Stimulated activated CD4-positive, alpha-beta T cell treated with anti-CD3 and anti-CD28 coated beads, Interleukin-15, amount 100 ng/mL, for 48 hours (primary cell): ENCODE measurements around the gene SCARB1.

Source experiments
- DNase-seq, 2 donors: peaks; one replicate each; pipeline ENCODE4 v3.0.0-alpha.2; 2020; ENCODE audit warnings: low read depth in 2 of 2

Gene SCARB1

GRCh38 chr12:124822218-124822617 lies 41.4 kb downstream of the SCARB1 start:
- DNase-seq = no peak

DNA sequence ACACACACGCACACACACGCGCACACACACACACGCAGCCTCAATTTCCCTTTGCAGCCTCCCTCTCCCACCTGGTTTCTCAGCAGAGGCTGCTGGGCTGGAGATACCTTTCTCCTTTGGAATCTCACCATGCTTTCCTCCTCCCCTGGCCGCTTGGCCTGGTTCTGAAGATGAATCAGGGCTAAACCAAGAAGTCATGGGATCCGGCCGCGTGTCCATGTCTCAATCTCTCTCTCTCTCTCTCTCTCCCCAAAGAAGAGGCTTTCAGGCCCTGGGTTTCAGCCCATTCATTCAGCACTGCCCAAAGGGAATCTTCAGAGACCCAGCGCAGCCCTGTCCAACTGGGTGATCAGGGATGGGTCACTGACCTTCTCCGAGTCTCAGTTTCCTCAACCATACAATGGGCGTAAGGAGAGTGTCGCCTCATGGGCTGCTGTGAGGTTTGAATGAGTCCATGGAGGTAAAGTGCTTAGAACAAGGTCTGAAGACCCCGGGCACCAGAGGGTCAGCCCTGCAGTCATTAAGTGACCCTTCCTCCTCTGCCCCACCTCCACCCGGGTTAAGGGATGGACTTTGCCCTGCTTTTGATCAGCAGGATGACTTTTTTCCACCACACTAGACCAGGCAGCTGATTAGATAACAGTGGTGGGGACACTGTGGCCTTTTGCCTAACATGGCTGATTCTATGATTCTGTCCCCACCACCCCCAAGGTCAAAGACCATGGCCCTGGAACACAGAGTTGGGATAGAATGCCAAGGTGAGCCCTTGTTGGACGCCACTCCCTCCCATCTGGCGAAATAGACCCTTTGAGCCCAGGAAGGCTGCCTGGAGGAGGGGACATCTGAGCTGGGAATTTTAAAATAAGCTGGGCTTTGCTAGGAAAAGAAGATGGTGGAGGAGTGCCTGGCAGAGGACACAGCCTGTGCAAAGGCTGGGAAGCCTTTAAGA lies 42.1 kb downstream of the SCARB1 start:
- no peak for DNase-seq

GRCh38 chr12:124820199-124820598 lies 43.5 kb downstream of the SCARB1 start:
- DNase-seq = no peak

DNA sequence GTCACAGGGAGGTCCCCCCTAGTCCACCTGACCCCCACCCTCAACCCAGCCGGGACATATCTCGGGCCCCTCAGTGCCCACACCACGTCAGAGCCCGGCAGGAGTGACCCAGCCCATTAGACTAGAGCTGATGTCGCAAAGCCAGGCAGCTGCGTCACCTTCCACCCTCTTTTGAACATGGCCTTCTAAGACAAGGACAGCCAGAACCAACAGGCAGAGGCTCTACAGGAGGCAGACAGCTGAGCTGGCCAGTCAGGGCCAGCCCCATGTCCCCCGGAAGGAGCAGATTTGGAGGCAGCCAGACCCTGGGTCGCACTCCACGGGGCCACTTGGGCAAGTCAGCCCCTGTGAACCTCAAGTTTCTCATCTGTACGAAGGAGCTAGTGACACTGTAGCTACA lies 44.1 kb downstream of the SCARB1 start:
- no peak for DNase-seq

DNA sequence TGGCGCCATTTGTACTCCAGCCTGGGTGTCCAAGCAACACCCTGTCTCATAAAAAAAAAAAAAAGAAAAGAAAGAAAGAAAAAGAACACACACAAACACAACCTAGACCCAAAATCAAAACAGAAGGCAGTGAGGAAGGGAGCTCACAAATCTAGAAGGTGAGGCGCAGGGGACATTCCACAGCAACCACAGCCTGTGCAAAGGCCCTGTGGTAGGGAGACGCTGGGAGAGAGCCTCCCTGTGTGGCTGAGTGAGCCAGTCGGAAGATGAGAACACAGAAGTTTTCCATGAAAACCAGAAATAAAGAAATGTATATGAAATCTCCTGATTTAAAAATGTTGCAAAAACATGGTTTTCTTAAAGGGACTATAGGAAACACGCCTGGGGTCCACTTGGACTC lies 44.6 kb downstream of the SCARB1 start:
- no peak for DNase-seq

DNA sequence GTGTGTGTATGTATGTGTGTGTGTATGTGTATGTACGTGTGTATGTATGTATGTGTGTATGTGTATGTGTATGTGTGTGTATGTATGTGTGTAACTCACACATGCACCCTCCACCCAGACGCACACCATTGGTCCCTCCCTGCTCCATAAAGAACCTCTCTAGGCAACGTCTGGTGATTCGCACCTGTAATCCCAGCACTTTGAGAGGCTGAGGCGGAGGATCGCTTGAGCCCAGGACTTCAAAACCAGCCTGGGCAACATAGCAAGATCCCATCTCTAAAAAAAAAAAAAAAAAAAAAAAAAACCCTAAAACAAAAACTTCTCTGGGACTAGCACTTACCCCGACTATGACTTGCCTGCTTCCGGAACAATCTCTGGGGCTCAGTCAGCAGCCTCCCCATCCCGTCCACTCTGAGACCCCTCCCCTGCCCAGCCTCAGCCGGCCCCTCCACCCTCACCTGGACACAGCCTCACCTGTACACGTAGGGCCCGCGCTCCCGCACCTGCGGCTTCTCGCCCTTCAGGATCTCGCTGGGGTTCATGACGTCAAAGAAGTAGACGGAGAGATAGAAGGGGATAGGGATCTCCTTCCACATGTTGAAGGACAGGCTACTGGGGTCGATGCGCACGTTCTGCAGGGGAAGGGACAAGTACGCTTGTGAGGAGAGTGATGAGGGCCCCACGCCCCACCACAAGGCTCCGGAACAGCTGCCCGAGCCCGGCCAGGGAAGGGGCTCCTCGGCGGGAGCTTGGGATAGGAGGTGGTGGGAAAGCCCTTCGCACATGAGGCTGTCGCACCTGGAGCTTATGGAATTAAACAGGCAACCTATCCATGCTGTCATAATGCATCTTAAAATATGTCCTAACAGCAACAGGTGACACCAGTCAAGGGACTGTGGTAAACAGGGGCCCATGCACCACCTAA lies 46.3 kb downstream of the SCARB1 start:
- no peak for DNase-seq

GRCh38 chr12:124816295-124816854 lies 47.3 kb downstream of the SCARB1 start:
- DNase-seq = no peak

GRCh38 chr12:124814741-124815613 lies 48.7 kb downstream of the SCARB1 start:
- no peak for DNase-seq

- DNase-seq = no peak
Observed at GRCh38 chr12:124813782-124814181, 49.9 kb downstream of the SCARB1 start.

DNA sequence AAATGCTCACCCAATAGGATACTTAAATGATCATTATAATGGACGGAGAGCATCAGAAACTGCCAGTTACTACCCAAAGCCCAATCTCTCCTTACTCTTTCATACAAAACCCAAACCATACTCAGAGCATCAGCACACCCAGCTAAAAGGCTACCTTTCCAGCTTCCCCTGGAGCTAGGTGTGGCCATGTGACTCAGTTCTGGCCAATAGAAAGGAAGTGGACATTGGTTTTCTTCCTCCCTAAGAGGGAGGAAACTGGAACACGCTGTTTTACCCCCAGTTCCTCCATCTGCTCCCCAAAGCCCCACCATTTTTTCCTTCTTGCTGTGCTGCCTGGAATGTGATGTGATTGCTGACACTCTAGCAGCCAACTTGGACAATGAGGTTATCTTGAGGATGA lies 50.7 kb downstream of the SCARB1 start:
- DNase-seq = no peak

DNA sequence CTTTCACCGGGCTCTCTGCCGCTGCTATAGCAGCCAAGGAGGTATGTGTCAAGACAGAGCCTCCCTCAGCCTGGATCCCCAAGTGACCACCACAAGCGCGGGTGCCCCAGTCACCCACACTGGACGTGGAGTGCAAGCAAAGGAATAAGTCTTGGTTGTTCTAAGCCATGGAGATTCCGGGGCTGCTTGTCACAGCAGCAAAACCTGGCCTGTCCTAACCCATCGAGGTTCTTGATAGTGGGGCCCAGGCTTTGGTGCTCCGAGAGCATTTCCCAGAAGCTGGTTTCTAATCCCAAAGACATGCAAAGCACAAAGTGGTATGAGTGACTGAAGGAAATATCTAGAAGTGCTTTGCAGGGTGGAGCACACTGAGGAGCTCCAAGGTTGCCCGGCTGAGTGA lies 51.3 kb downstream of the SCARB1 start:
- DNase-seq = no peak

- DNase-seq = no peak
Observed at GRCh38 chr12:124811633-124812032, 52.0 kb downstream of the SCARB1 start.

- DNase-seq = no peak
Observed at GRCh38 chr12:124809878-124810277, 53.8 kb downstream of the SCARB1 start.

GRCh38 chr12:124809391-124809790 lies 54.3 kb downstream of the SCARB1 start:
- DNase-seq = no peak

- DNase-seq = no peak
Observed at GRCh38 chr12:124808272-124808671, 55.4 kb downstream of the SCARB1 start.

- no peak for DNase-seq
Observed at GRCh38 chr12:124805876-124806668, 57.6 kb downstream of the SCARB1 start.

- DNase-seq = no peak
Observed at GRCh38 chr12:124805050-124805449, 58.6 kb downstream of the SCARB1 start.

- DNase-seq = no peak
Observed at GRCh38 chr12:124804011-124804621, 59.5 kb downstream of the SCARB1 start.

DNA sequence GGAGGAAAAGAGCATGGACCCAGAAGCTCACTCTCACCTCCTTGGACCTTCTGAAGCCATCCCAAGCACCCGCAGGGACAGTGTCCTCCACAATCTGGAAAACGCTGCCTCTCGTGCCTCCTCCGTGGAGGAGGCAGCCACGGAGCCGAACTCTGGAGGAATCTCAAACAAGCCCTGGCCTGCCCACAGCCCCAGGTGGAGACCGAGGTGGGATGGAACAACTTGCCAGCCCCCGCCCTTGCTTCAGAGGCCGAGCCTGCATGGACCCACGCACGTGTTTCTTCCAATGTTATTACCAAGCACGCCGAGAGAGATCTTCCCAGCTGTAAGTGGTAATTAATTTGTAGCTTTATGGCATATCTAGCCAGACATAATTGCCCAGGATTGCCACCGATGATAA lies 61.3 kb downstream of the SCARB1 start:
- DNase-seq = no peak

DNA sequence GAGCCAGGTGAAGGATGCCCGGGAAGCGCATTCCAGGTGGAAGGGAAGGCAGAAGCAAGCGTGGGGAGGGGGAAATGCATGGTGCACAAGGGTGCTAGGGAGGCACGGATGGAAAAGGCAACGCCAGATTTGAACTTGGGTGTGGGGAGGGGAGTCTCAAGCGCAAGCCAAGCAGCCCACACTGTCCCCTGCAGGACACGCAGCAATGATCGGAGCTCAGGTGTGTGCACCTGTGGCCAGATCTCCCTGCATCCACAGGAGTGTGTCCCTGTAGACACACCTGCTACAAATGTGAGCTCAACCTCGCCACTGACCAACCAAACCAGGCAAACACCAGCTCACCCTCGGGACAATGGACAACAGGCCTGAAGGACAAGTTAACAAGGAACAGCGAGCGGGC lies 63.2 kb downstream of the SCARB1 start:
- DNase-seq = no peak
